Measurements from ENCODE around the gene GPATCH1.

DNA sequence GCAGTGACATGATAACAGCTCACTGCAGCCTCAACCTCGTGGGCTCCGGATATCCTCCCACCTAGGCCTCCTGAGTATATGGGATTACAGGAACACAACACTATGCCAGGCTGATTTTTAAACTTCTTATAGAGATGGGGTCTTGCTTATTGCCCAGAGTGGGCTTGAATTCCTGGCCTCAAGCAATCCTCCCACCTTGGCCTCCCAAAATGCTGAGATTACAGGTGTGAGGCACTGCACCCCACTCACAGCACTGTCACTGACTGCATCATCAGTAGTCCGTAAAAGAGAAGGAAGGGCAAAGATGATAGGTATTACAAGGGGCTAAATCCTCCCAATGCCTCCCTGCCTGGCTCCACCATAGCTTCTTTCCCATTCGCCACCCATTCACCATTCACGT is 20.4 kb upstream of the GPATCH1 start:
- TF ChIP-seq, protein P1, sequence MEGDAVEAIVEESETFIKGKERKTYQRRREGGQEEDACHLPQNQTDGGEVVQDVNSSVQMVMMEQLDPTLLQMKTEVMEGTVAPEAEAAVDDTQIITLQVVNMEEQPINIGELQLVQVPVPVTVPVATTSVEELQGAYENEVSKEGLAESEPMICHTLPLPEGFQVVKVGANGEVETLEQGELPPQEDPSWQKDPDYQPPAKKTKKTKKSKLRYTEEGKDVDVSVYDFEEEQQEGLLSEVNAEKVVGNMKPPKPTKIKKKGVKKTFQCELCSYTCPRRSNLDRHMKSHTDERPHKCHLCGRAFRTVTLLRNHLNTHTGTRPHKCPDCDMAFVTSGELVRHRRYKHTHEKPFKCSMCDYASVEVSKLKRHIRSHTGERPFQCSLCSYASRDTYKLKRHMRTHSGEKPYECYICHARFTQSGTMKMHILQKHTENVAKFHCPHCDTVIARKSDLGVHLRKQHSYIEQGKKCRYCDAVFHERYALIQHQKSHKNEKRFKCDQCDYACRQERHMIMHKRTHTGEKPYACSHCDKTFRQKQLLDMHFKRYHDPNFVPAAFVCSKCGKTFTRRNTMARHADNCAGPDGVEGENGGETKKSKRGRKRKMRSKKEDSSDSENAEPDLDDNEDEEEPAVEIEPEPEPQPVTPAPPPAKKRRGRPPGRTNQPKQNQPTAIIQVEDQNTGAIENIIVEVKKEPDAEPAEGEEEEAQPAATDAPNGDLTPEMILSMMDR (IDR thresholded peaks at IDR 0.05; ENCODE audit: low read depth, low read length, poor library complexity, severe bottlenecking) = no peak
- TF ChIP-seq EZH2phosphoT487 (IDR thresholded peaks at IDR 0.05; ENCODE audit: borderline replicate concordance, low read length) = no peak
